NCI-H128 (cell line): ENCODE results near the gene NEK6.

Source experiments
- DNase-seq: peaks from one replicate; lab custom pipeline; 2025; ENCODE audit not compliant: unreplicated experiment; lab: John Stamatoyannopoulos, UW

The NEK6 gene

GRCh38 chr9:124392871-124393460 is 135.2 kb downstream of the NEK6 start:
- no peak for DNase-seq

GRCh38 chr9:124394167-124394566 is 136.4 kb downstream of the NEK6 start:
- no peak for DNase-seq

- no peak for DNase-seq
Measured at GRCh38 chr9:124394596-124394995, 136.8 kb downstream of the NEK6 start.

GRCh38 chr9:124395826-124396225 is 138.1 kb downstream of the NEK6 start:
- no peak for DNase-seq

- no peak for DNase-seq
Measured at GRCh38 chr9:124398191-124398935, 140.6 kb downstream of the NEK6 start.

- no peak for DNase-seq
Measured at GRCh38 chr9:124399323-124399967, 141.7 kb downstream of the NEK6 start.

- no peak for DNase-seq
Measured at GRCh38 chr9:124399968-124400940, 142.5 kb downstream of the NEK6 start.
